PC-9 (cell line): Measurements from ENCODE around the gene ABCC2.

Source experiments
- EZH2 ChIP-seq: fragments of 200-600 bp; sonication (generic); IDR thresholded peaks from 2 replicates; pipeline ENCODE4 v1.8.0; 2017; ENCODE audit warnings: antibody characterized with exemption, low read depth
- TF ChIP-seq, protein P1 (sequence below): fragments of 200-600 bp; sonication (generic); conservative IDR thresholded peaks from 2 replicates; pipeline ENCODE4 v1.6.1; 2017; ENCODE audit warnings: mixed run types, antibody characterized with exemption, mild to moderate bottlenecking, moderate library complexity

DNA sequence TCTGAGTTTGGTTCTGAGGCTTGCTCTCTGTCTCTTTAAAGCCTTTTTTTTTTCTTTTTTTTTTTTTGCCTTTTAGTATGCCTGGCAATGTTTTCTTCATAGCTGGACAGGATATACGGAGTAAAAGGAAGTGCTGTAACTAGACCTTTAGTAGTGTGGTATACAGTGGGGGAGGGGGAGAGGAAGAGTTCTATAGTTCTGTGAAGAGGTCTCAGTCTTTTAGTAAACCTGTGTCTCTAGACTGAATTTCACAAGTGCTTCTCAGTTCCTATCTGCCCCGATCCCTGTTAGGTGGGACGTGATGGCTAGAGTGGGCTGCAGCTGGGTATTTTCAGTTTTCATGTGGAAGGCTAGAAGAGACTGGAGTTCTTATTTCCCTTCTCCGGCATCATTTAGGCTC, 3.1 kb upstream of the ABCC2 start:
- TF ChIP-seq, protein P1, sequence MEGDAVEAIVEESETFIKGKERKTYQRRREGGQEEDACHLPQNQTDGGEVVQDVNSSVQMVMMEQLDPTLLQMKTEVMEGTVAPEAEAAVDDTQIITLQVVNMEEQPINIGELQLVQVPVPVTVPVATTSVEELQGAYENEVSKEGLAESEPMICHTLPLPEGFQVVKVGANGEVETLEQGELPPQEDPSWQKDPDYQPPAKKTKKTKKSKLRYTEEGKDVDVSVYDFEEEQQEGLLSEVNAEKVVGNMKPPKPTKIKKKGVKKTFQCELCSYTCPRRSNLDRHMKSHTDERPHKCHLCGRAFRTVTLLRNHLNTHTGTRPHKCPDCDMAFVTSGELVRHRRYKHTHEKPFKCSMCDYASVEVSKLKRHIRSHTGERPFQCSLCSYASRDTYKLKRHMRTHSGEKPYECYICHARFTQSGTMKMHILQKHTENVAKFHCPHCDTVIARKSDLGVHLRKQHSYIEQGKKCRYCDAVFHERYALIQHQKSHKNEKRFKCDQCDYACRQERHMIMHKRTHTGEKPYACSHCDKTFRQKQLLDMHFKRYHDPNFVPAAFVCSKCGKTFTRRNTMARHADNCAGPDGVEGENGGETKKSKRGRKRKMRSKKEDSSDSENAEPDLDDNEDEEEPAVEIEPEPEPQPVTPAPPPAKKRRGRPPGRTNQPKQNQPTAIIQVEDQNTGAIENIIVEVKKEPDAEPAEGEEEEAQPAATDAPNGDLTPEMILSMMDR = no peak
- no peak for TF ChIP-seq EZH2
